K562 (cell line): ENCODE measurements around the gene C2orf76. TPM values are rescaled to one million over a fixed set of nuclear protein-coding genes. Genes with fewer than 3 reads are reported as not detected.
"Not testable (repeated sequence)": the region's sequence is repeated elsewhere in the genome, so short reads cannot be mapped to it uniquely, and the experiment has no call there.

Source experiments
- ATAC-seq: fragments of 200-7000 bp; cut with Tn5 transposase; 3 replicates; pipeline ENCODE4 v1.9.1; 2020; ENCODE audit warnings: moderate library complexity
- BruUV-seq: library from RNA; stranded (reverse); fragments of 400-500 nt; replicated peaks from 2 replicates; lab custom pipeline; 2021; lab: Mats Ljungman, UMichigan
- CTCF ChIA-PET: fragments of 300-600 bp; formaldehyde crosslinking; extraction: SDS; loops from one replicate; lab custom pipeline; 2021; ENCODE audit warnings: low intra/inter-chr PET ratio; lab: Yijun Ruan, JAX
- POLR2A ChIA-PET: fragments of 300-600, 350-650 bp; sonication (Branson Sonifier 250); formaldehyde crosslinking; extraction: SDS; loops from one replicate; lab custom pipeline; 2021; ENCODE audit warnings: antibody characterized with exemption, inconsistent platforms; lab: Yijun Ruan, JAX
- DNase-seq, 4 experiments: peaks; one replicate each; pipeline versions ENCODE4 v3.0.0 to v3.0.0-alpha.2; 2011 to 2018; ENCODE audit warnings: low spot score in 3 of 4, mixed read lengths in 3 of 4; ENCODE audit errors: extremely low read depth in 1 of 4
- FAIRE-seq: peaks from 2 replicates; lab custom pipeline; 2011; peaks lifted over from hg19 to GRCh38; lab: Jason Lieb, UNC
- H2AFZ ChIP-seq: 2 replicates; pipeline ENCODE4 v1.6.0; 2011; ENCODE audit warnings: low read depth, low read length, control low read depth, inconsistent platforms
- H3K27ac ChIP-seq: fragments of 200-600 bp; 3 replicates; pipeline ENCODE4 v1.8.0; 2011; ENCODE audit warnings: low read depth, mild to moderate bottlenecking, control low read depth, inconsistent platforms, low read length, moderate library complexity, mixed read lengths; ENCODE audit errors: extremely low read depth
- H3K27me3 ChIP-seq, 2 experiments: fragments of 300-600 bp in 1 of 2; 2 replicates in 1 of 2; 3 replicates in 1 of 2; pipeline versions ENCODE4 v1.6.0 to v1.8.0; 2011; ENCODE audit warnings: inconsistent platforms in 2 of 2, low read length in 2 of 2, mild to moderate bottlenecking in 1 of 2, mixed read lengths in 1 of 2, moderate library complexity in 1 of 2; ENCODE audit not compliant: control insufficient read depth in 2 of 2, insufficient read depth in 2 of 2
- H3K36me3 ChIP-seq: fragments of 300-600 bp; 3 replicates; pipeline ENCODE4 v1.8.0; 2011; ENCODE audit warnings: mild to moderate bottlenecking, low read length, inconsistent platforms; ENCODE audit not compliant: control insufficient read depth, insufficient read depth
- H3K4me1 ChIP-seq, 2 experiments: fragments of 200-600 bp in 1 of 2; replicated peaks in 1 of 2; 2 replicates in 1 of 2; 3 replicates in 1 of 2; pipeline versions ENCODE4 v1.5.1 to v1.8.0; 2011; ENCODE audit warnings: inconsistent platforms in 2 of 2, low read length in 2 of 2, mild to moderate bottlenecking in 1 of 2, mixed read lengths in 1 of 2, moderate library complexity in 1 of 2; ENCODE audit not compliant: control insufficient read depth in 2 of 2, insufficient read depth in 2 of 2
- H3K4me2 ChIP-seq: 2 replicates; pipeline ENCODE4 v1.6.1; 2011; ENCODE audit warnings: low read length, control low read depth, inconsistent platforms, mixed read lengths; ENCODE audit not compliant: insufficient read depth
- H3K4me3 ChIP-seq: fragments of 200-600 bp; sonication (generic), shearing (Covaris generic); 2 replicates; pipeline ENCODE4 v1.5.1; 2016; ENCODE audit warnings: control low read depth, inconsistent platforms
- H3K79me2 ChIP-seq: fragments of 200-600 bp; 3 replicates; pipeline ENCODE4 v1.8.0; 2011; ENCODE audit warnings: low read length, inconsistent platforms; ENCODE audit not compliant: control insufficient read depth, insufficient read depth
- H3K9ac ChIP-seq, 2 experiments: 2 replicates each; pipeline versions ENCODE4 v1.6.0 to v1.6.1; 2011; ENCODE audit warnings: low read depth in 2 of 2, low read length in 2 of 2, control low read depth in 1 of 2, inconsistent platforms in 1 of 2, mild to moderate bottlenecking in 1 of 2, mixed read lengths in 1 of 2; ENCODE audit not compliant: insufficient read depth in 1 of 2
- H3K9me1 ChIP-seq: one replicate; pipeline ENCODE4 v1.6.0; 2011; ENCODE audit warnings: inconsistent platforms, mild to moderate bottlenecking, low read length, moderate library complexity; ENCODE audit not compliant: control insufficient read depth, insufficient read depth
- H3K9me3 ChIP-seq: replicated peaks from 2 replicates; pipeline ENCODE4 v1.5.1; 2011; ENCODE audit warnings: low read depth, low read length, inconsistent platforms; ENCODE audit not compliant: control insufficient read depth, insufficient read depth
- H4K20me1 ChIP-seq: replicated peaks from 2 replicates; pipeline ENCODE4 v1.6.1; 2011; ENCODE audit warnings: low read length, inconsistent platforms, mixed read lengths; ENCODE audit not compliant: control insufficient read depth, insufficient read depth
- WGBS: fragments of 100-300 bp; shearing (Covaris generic); methylation state at CpG from one replicate; pipeline ENCODE4 v1.1.6; 2016; ENCODE audit warnings: low coverage, mixed read lengths; ENCODE audit not compliant: insufficient coverage; ENCODE audit errors: missing lambda C conversion rate; 5-methylcytosine and 5-hydroxymethylcytosine counted together
- in situ Hi-C: fragments of 300-500 bp; cut with MboI; formaldehyde crosslinking; loops from 4 replicates; pipeline ENCODE4 v1.15.0; 2018; ENCODE audit warnings: inconsistent platforms, mixed read lengths
- intact Hi-C: fragments of 100-400 bp; cut with micrococcal nuclease; formaldehyde crosslinking; loops from 2 replicates; pipeline ENCODE4 v1.14.2; 2022
- polyA plus RNA-seq, 8 experiments: library from polyadenylated mRNA; depleted of rRNA in 4 of 8; stranded (reverse) in 5 of 8; unstranded in 3 of 8; fragments of >200 nt; fragmentation: Nextera tagmentation in 2 of 8; fragmentation: Illumina TruSeq in 1 of 8; extraction: Ambion mirVana in 2 of 8; extraction: Trizol in 1 of 8; gene quantifications; 2 replicates each; pipeline versions ENCODE4 v1.2.1 to v1.2.3, GENCODE V29; 2011 to 2014; ENCODE audit warnings: inconsistent platforms in 1 of 8, missing spikeins in 1 of 8
- total RNA-seq, 7 experiments: library from RNA; depleted of rRNA in 6 of 7; stranded (reverse); fragments of >200 nt in 6 of 7; fragmentation: Illumina TruSeq in 2 of 7; extraction: Trizol in 2 of 7; gene quantifications; 2 replicates each; pipeline versions ENCODE4 v1.2.1 to v1.2.3, GENCODE V29; 2011 to 2021; ENCODE audit warnings: low replicate concordance in 1 of 7
- TF ChIP-seq, protein P1 (sequence below), 2 experiments: fragments of 450-650 bp; formaldehyde crosslinking in 1 of 2; IDR thresholded peaks; 2 replicates each; pipeline versions ENCODE4 v1.4.0 to v1.6.1; 2014 to 2020; ENCODE audit warnings: mild to moderate bottlenecking in 2 of 2, borderline replicate concordance in 1 of 2, low read depth in 1 of 2

C2orf76 gene
- total and polyA plus RNA-seq, 9 of the 15 experiments (the other 6 are each of a cell fraction or from before 2014, with no cell fraction given), result 4.8 to 26.2 (median 14.5) TPM

DNA sequence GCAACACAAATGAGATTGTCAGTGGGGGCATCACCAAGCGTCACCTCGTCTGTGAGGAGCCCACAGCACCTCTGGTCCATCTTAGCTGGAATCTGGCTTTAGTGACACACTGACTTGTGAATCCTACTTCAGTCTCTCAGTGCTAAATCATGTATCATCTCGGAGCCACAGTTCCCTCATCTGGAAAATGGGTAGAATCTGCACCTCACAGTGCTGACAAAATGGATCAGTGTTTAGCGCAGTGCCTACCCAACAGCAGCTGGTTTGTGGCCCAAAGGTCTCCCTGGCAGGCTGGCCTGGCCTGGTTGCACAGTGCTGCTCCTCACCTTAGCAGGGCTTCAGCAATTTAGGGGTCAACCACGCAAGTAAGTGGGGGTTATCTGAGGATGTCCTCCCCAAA is 10.2 kb upstream of the C2orf76 start (continued):
- TF ChIP-seq, protein P1, sequence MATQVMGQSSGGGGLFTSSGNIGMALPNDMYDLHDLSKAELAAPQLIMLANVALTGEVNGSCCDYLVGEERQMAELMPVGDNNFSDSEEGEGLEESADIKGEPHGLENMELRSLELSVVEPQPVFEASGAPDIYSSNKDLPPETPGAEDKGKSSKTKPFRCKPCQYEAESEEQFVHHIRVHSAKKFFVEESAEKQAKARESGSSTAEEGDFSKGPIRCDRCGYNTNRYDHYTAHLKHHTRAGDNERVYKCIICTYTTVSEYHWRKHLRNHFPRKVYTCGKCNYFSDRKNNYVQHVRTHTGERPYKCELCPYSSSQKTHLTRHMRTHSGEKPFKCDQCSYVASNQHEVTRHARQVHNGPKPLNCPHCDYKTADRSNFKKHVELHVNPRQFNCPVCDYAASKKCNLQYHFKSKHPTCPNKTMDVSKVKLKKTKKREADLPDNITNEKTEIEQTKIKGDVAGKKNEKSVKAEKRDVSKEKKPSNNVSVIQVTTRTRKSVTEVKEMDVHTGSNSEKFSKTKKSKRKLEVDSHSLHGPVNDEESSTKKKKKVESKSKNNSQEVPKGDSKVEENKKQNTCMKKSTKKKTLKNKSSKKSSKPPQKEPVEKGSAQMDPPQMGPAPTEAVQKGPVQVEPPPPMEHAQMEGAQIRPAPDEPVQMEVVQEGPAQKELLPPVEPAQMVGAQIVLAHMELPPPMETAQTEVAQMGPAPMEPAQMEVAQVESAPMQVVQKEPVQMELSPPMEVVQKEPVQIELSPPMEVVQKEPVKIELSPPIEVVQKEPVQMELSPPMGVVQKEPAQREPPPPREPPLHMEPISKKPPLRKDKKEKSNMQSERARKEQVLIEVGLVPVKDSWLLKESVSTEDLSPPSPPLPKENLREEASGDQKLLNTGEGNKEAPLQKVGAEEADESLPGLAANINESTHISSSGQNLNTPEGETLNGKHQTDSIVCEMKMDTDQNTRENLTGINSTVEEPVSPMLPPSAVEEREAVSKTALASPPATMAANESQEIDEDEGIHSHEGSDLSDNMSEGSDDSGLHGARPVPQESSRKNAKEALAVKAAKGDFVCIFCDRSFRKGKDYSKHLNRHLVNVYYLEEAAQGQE (IDR thresholded peaks at IDR 0.05; ENCODE audit: borderline replicate concordance), result no peak
- TF ChIP-seq, protein P1 (CRISPR knock-in tag; IDR thresholded peaks at IDR 0.05; ENCODE audit: low read depth), result no peak

DNA sequence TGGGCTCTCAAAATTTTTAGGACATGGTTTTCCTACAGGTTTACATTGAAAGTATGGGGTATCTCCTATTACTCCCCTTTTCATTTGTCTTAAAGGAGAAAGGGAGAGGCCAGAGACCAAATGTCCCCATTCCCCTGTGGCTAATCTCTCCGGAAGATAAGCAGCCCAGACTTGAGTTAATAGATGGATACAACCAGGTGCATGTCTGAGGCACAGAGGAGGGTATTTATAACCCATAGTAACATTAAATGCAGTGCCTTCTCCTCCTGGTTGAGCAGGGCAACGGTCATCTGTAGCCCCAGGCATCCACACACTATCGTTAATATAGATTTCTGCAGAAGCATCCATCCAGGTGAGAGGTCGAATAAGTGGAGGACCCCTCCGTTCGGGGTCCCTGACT is 9.8 kb upstream of the C2orf76 start:
- WGBS, result 14% methylated on average over 6 of the region's 6 CpGs

More for the DNA sequence above, 9.8 kb upstream of the C2orf76 start:
- H3K4me1 ChIP-seq, DNase-seq, H4K20me1 ChIP-seq, H3K27me3 ChIP-seq, intact Hi-C loops, ATAC-seq, BruUV-seq, in situ Hi-C loops, CTCF ChIA-PET, H3K27ac ChIP-seq, H3K9me1 ChIP-seq, H3K79me2 ChIP-seq, H2AFZ ChIP-seq, FAIRE-seq, H3K9ac ChIP-seq, H3K4me3 ChIP-seq, POLR2A ChIA-PET, H3K9me3 ChIP-seq, H3K4me2 ChIP-seq: not testable (repeated sequence)
- peaks cover 16% of the 10 kb centered on the region; the same call in 1 of the 3 replicates for H3K36me3 ChIP-seq
